ENCODE data around the gene CCDC177.
A peak's percentile ranks its signal among the peaks of the same experiment; 100 is the strongest.

The CCDC177 gene

DNA sequence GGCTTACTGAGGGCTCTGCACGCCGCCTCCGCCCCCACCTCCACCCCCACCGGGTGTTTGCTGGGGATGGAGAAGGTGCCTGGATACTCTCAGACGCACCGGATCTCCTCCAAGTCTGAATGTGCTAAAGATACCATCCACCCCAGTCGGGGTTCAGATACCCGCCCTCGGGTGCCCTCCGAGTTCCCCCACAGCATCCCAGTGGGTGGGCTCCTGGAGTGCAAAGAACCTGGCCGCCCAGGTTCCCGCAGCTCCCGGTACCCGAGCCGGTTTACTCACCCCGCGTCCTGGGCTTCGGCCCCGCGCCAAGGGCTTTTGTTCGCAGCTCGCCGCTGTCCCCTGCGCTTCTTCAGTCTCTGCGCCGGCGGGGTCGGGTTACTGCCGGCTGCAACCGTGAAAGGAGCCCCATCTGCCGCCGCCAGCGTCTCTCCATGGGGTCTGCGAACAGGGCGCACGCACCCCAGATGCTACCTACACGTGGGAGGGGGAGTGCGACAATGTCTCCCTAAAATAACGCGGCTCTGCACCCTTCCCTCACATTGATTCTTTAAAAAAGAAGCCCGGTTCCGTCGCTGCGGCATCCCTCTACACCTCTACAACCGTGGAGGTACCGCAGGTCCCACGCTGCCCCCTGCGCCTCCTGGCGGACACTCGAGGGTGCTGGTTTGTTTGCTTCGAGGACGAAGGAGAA is at the start of gene CCDC177:
Gene CCDC177 (minus strand): TSS at position 609 of the 691 bp plus-strand sequence. CDS start 1,249 bp downstream, outside the sequence.
- DNase-seq (ENCODE audit: low spot score): peak; percentile 61

GRCh38 chr14:69624136-69624535 is 49.5 kb upstream of the CCDC177 start:
- DNase-seq (ENCODE audit: low spot score): no peak

GRCh38 chr14:69620981-69621380 is 46.3 kb upstream of the CCDC177 start:
- no peak for DNase-seq (ENCODE audit: low spot score)

- DNase-seq (ENCODE audit: low spot score): no peak
Observed at GRCh38 chr14:69620211-69620611, 45.5 kb upstream of the CCDC177 start.

DNA sequence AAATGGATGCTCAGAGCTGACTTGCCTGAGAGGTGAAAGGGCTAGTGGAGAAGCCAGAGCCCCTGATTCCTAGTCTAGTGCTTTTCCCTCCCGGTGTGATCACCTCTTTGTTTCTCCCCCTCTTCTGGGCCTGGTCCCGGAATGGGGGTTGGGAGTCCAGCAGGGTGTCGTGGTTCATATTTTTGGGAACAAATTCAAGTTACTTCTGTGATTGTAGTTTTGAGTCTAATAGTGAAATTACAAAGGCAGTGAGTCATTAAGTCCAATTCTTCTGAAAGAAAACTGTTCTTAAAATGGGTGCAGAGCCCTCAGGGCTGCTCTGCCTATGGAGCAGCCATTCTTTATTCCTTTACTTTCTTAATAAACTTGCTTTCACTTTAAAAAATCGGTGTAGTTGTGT is 44.3 kb upstream of the CCDC177 start:
- DNase-seq (ENCODE audit: low spot score): no peak

DNA sequence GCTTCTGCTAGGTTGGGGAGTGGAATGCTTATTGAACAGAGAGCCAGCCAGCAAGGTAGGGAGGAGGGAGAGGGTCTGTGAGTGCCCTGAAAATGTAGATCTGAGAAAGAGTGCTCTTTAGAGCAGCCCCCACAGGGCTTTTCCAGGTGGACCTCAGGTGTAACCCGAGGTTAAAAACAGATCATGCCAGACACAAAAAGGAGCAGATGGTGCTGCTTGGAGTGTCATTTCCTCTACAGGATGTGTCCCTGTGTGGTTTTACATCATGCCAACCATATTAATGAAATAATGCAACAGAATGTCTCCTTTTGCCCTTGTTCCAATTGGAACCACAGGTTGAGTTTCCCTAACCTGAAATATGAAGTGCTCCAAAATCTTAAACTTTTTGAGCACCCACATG is 43.1 kb upstream of the CCDC177 start:
- DNase-seq (ENCODE audit: low spot score): no peak

- DNase-seq (ENCODE audit: low spot score): no peak
Observed at GRCh38 chr14:69616408-69616773, 41.7 kb upstream of the CCDC177 start.

DNA sequence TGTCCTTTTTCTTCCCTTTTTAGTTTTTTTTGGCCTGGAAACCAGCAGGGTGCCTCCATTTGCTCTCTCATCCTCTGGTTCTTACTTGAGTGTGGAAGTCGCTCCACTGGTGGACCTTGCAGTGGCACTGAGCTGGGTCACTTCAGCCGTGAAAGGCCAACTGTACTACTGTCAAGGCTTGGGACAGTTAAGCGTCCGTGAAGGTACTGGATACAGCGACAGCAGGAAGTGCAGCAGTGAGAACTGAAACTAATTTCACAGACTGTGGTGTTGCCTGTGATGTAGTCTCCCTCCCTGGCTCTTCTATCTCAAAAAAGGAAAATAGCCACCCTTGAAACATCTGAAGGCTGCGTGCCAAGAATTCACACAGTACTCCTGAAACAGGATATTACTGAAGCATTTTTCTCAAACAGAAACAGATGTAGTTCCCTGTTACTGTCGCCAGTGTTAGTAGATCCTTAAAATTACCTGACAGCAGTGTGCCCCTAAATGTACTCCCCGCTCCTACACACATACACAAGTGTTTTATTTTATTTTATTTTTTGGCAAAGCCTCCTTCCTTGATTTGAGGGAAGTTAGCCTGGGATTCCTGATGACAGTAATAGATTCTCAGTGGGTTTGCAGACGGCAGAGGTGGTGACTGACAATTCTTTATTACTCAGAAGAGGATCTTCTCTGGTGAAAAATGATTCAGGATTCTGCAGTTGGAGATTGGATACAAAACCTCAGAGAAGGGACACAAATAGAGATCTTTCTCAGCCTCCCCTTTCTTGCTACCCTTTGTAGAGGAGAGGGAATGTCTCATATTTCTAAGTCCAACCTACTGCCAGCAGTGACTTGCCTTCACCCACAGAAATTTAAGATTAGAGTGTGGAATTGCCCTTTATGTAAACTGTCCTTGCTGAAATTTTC is 41.1 kb upstream of the CCDC177 start:
- peak; percentile 63 for DNase-seq (ENCODE audit: low spot score)

DNA sequence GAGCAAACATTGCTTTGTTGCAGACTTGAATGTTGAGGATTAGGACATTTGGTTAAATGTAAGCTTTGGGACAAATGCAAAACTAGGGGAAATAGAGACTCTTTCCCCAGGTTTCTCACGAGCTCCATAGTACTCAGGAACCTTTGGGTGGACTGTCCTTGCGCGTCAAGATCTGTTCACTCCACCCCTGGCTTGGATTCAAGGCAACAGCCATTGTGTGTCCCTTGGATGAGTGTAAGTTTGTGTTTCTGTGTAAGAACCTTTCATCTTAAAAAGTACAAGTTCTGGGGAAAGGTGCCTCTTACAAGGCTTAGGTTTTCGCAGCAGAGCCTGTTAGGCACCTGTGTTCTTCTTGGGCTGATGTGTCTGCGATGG is 40.4 kb upstream of the CCDC177 start:
- no peak for DNase-seq (ENCODE audit: low spot score)

DNA sequence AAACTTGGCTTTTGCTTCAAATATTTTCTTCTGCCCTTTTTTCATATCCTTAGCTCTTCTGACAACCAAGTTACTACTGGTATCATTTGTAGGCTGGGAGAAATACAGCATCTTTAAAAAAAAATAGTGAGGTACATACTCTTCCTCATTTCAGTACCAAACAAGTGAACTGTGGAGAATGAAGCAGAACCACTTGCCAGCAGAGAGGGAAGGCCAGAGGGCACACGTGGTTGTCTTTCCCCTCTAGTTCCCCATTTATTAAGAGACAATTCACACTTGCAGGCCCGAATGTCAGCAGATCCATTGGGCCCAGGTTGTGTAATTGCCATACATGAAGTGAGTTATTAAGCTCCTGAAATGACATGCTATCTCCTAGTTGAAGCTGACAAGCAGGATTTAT is 39.9 kb upstream of the CCDC177 start:
- no peak for DNase-seq (ENCODE audit: low spot score)

- DNase-seq (ENCODE audit: low spot score): no peak
Observed at GRCh38 chr14:69613312-69614073, 38.8 kb upstream of the CCDC177 start.

DNA sequence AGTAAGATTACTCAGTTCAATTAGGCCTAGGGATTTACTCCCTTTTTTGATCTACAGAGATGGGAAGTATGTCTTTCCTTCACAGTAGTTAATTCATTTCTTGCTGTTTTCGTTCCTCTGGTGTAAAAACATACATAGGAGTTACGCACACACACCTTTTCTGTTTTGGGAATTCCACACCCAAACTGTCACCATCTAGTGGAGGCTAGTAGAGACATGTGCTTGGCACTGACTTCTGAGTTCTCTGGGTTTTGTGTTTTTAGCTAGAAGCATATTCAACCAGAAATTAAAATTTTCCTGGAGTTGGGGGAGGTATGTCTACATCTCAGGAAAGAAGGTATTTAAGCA is 38.1 kb upstream of the CCDC177 start:
- DNase-seq (ENCODE audit: low spot score): no peak

- peak; percentile 18 for DNase-seq (ENCODE audit: low spot score)
Observed at GRCh38 chr14:69612014-69612782, 37.5 kb upstream of the CCDC177 start.

GRCh38 chr14:69611172-69612013 is 36.7 kb upstream of the CCDC177 start, which contains the start of gene SUSD6:
Gene SUSD6 (plus strand): TSS chr14:69611596. CDS start chr14:69658593, 46,997 bp downstream.
- DNase-seq (ENCODE audit: low spot score): peak; percentile 82

- DNase-seq (ENCODE audit: low spot score): no peak
Observed at GRCh38 chr14:69610874-69611171, 36.2 kb upstream of the CCDC177 start.

- no peak for DNase-seq (ENCODE audit: low spot score)
Observed at GRCh38 chr14:69610020-69610873, 35.6 kb upstream of the CCDC177 start.

GRCh38 chr14:69606258-69607184 is 31.9 kb upstream of the CCDC177 start:
- DNase-seq (ENCODE audit: low spot score): no peak

DNA sequence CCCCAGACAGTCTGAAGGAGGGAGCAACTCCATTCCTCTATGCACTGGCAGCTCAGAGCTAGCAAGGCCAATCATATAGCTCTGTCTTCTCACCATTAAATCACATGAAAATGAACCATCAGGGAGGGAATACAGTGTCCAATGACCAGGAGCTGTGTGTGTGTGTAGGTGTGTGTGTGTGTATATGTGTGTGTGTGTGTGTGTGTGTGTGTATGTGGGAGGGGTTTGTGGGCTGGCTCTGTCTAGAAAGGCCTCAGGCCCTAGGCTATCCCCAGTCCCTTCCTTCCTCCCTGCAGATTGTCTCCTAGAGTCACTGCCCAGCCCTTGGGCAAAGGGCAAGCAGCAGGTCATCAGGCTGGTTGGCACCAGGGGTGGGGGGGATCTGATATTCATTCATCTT is 31.1 kb upstream of the CCDC177 start:
- no peak for DNase-seq (ENCODE audit: low spot score)

GRCh38 chr14:69600304-69600891 is 25.7 kb upstream of the CCDC177 start:
- no peak for DNase-seq (ENCODE audit: low spot score)
